Measurements from ENCODE around the gene ZIC4.

Gene ZIC4

DNA sequence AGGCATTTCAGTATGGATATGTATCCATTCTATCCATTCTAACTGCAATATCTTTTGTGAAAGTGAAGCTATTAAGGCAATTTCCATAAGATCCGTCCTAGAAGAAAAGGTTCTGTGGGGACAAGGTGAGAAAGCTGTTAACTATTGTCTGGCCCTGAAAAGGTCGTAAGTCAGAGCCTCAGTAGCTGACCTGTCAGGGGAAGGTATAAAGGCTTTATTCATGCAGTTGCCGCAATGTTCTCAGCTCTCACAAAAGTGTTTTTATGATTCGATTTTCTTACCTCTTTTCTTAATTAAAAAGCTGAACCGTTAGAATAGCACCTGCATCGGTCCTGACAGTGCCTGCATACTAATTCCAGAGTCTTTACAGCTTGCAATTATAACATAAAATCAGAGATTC is 24.7 kb downstream of the ZIC4 start:
- Histone ChIP-seq H3K4me1 (ENCODE audit: control insufficient read depth, insufficient read depth, low read length, poor library complexity, severe bottlenecking) (no peaks in the 10 kb centered on the region), H3K9me3 (ENCODE audit: control insufficient read depth, low read length) (no peaks in the 10 kb centered on the region), H3K4me3 (ENCODE audit: insufficient read depth, low read depth, low read length, poor library complexity, severe bottlenecking) (no peak overlapping the region), H3K27me3 (replicated peaks; ENCODE audit: control insufficient read depth, insufficient read depth, low read length, poor library complexity, severe bottlenecking) (peaks cover 39% of the 10 kb centered on the region), H3K27ac (ENCODE audit: insufficient read depth, low read length, poor library complexity, severe bottlenecking) (no peak overlapping the region), H3K36me3 (ENCODE audit: control insufficient read depth, insufficient read depth, low read length) (no peaks in the 10 kb centered on the region)
- DNase-seq, result no peak

GRCh38 chr3:147380977-147381376 is 25.4 kb downstream of the ZIC4 start:
- DNase-seq, result no peak
- H3K27ac ChIP-seq (ENCODE audit: insufficient read depth, low read length, poor library complexity, severe bottlenecking), result no peak overlapping the region
- H3K9me3 ChIP-seq (ENCODE audit: control insufficient read depth, low read length), result no peaks in the 10 kb centered on the region
- H3K27me3 ChIP-seq (replicated peaks; ENCODE audit: control insufficient read depth, insufficient read depth, low read length, poor library complexity, severe bottlenecking), result peaks cover 37% of the 10 kb centered on the region
- no peaks in the 10 kb centered on the region for H3K4me1 ChIP-seq (ENCODE audit: control insufficient read depth, insufficient read depth, low read length, poor library complexity, severe bottlenecking)
- no peak overlapping the region for H3K4me3 ChIP-seq (ENCODE audit: insufficient read depth, low read depth, low read length, poor library complexity, severe bottlenecking)
- H3K36me3 ChIP-seq (ENCODE audit: control insufficient read depth, insufficient read depth, low read length), result no peaks in the 10 kb centered on the region

DNA sequence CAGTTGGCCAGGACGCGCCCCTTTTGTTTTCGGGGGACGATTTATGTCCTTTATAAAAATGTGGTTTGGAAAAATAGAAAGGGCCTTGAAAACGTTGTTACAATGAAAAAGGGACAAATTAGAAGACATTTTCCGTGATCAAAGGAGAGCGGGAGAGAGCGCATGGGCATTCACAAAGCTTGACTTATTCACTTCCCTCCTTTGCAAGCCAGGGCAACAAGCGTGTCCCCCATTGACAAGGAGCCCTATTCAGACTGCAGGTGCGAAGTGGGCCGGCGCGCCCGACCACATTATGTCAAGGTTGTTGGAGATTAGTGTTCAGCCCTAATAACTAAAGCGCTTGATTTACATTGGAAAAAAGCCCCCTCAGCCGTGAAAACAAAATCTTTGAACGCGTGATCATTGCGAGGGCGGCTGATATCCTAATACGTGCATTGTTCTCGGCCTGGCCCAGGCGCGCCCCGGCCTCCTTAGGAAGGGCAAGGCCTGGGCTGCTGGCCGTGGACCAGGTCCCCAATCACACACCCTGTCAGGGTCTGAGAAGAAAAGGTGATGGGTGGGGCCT is 25.9 kb downstream of the ZIC4 start:
- Histone ChIP-seq H3K9me3 (ENCODE audit: control insufficient read depth, low read length) (no peaks in the 10 kb centered on the region), H3K36me3 (ENCODE audit: control insufficient read depth, insufficient read depth, low read length) (no peaks in the 10 kb centered on the region), H3K27ac (ENCODE audit: insufficient read depth, low read length, poor library complexity, severe bottlenecking) (no peak overlapping the region), H3K27me3 (replicated peaks; ENCODE audit: control insufficient read depth, insufficient read depth, low read length, poor library complexity, severe bottlenecking) (peaks cover 33% of the 10 kb centered on the region), H3K4me1 (ENCODE audit: control insufficient read depth, insufficient read depth, low read length, poor library complexity, severe bottlenecking) (no peaks in the 10 kb centered on the region), H3K4me3 (ENCODE audit: insufficient read depth, low read depth, low read length, poor library complexity, severe bottlenecking) (no peak overlapping the region)
- DNase-seq, result no peak

GRCh38 chr3:147379651-147380050 is 26.7 kb downstream of the ZIC4 start:
- H3K27ac ChIP-seq (ENCODE audit: insufficient read depth, low read length, poor library complexity, severe bottlenecking), result no peak overlapping the region
- no peak for DNase-seq
- H3K27me3 ChIP-seq (replicated peaks; ENCODE audit: control insufficient read depth, insufficient read depth, low read length, poor library complexity, severe bottlenecking), result peaks cover 25% of the 10 kb centered on the region
- no peaks in the 10 kb centered on the region for H3K4me1 ChIP-seq (ENCODE audit: control insufficient read depth, insufficient read depth, low read length, poor library complexity, severe bottlenecking)
- no peaks in the 10 kb centered on the region for H3K36me3 ChIP-seq (ENCODE audit: control insufficient read depth, insufficient read depth, low read length)
- H3K9me3 ChIP-seq (ENCODE audit: control insufficient read depth, low read length), result no peaks in the 10 kb centered on the region
- H3K4me3 ChIP-seq (ENCODE audit: insufficient read depth, low read depth, low read length, poor library complexity, severe bottlenecking), result no peak overlapping the region

DNA sequence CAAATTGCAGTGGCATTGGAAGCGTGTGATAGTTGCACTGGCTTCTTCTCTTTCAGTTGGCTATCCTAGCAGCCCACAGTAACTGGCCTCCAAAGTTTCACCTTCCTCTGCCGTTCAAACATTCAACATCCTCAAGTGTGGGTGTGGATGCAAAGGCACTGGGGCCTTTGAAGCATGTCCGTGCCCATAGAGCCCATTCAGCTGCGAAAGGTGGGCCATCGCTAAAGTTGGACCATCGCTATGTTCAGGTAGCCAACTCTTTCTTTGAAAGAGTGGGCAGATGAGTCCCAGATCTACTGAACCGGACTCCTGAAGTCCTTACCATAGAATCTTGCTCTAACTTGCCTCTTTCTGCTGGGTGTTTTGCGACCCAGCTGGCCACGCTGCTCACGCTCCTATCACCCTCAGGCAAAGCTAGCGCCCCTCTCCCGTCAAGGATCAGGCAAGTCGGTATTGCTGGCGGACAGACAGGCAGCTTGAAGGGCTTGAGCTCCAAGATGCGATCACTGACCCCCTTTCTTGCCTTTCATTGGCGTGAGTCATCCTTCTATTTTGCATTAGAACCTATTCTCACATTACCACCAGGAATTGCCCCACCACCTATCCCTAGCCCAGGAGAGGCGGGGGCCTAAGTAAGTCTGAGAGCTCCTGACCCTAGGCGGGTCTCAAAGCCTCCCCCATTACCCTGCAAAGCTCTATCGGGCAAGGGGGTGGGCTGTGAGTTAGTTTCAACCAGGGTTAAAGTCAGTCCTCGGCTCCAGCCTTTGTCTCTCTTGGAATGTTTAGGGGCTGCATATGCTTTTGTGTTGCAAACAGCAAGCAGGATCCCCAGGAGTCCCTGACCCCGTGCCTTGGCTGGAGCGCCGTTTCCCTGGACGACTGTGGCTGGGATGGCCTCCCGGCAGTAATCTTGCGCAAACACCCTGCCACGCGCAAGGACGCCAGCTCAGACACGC is 28.7 kb downstream of the ZIC4 start:
- no peak overlapping the region for H3K4me3 ChIP-seq (ENCODE audit: insufficient read depth, low read depth, low read length, poor library complexity, severe bottlenecking)
- no peak for DNase-seq
- H3K27me3 ChIP-seq (replicated peaks; ENCODE audit: control insufficient read depth, insufficient read depth, low read length, poor library complexity, severe bottlenecking), result peaks cover 21% of the 10 kb centered on the region
- H3K9me3 ChIP-seq (ENCODE audit: control insufficient read depth, low read length), result no peaks in the 10 kb centered on the region
- no peak overlapping the region for H3K27ac ChIP-seq (ENCODE audit: insufficient read depth, low read length, poor library complexity, severe bottlenecking)
- no peaks in the 10 kb centered on the region for H3K4me1 ChIP-seq (ENCODE audit: control insufficient read depth, insufficient read depth, low read length, poor library complexity, severe bottlenecking)
- H3K36me3 ChIP-seq (ENCODE audit: control insufficient read depth, insufficient read depth, low read length), result no peaks in the 10 kb centered on the region

- no peak overlapping the region for H3K27ac ChIP-seq (ENCODE audit: insufficient read depth, low read length, poor library complexity, severe bottlenecking)
- no peak for DNase-seq
- no peaks in the 10 kb centered on the region for H3K36me3 ChIP-seq (ENCODE audit: control insufficient read depth, insufficient read depth, low read length)
- no peak overlapping the region for H3K4me3 ChIP-seq (ENCODE audit: insufficient read depth, low read depth, low read length, poor library complexity, severe bottlenecking)
- no peaks in the 10 kb centered on the region for H3K4me1 ChIP-seq (ENCODE audit: control insufficient read depth, insufficient read depth, low read length, poor library complexity, severe bottlenecking)
- no peaks in the 10 kb centered on the region for H3K9me3 ChIP-seq (ENCODE audit: control insufficient read depth, low read length)
- H3K27me3 ChIP-seq (replicated peaks; ENCODE audit: control insufficient read depth, insufficient read depth, low read length, poor library complexity, severe bottlenecking), result peaks cover 17% of the 10 kb centered on the region
These were observed 33.0 kb downstream of the ZIC4 start for GRCh38 chr3:147373301-147373700.

GRCh38 chr3:147372525-147373027 is 33.8 kb downstream of the ZIC4 start:
- H3K9me3 ChIP-seq (ENCODE audit: control insufficient read depth, low read length), result no peaks in the 10 kb centered on the region
- no peak overlapping the region for H3K4me3 ChIP-seq (ENCODE audit: insufficient read depth, low read depth, low read length, poor library complexity, severe bottlenecking)
- H3K27me3 ChIP-seq (replicated peaks; ENCODE audit: control insufficient read depth, insufficient read depth, low read length, poor library complexity, severe bottlenecking), result peaks cover 12% of the 10 kb centered on the region
- no peaks in the 10 kb centered on the region for H3K4me1 ChIP-seq (ENCODE audit: control insufficient read depth, insufficient read depth, low read length, poor library complexity, severe bottlenecking)
- no peak for DNase-seq
- H3K36me3 ChIP-seq (ENCODE audit: control insufficient read depth, insufficient read depth, low read length), result no peaks in the 10 kb centered on the region
- H3K27ac ChIP-seq (ENCODE audit: insufficient read depth, low read length, poor library complexity, severe bottlenecking), result no peak overlapping the region

GRCh38 chr3:147371771-147372340 is 34.5 kb downstream of the ZIC4 start:
- no peak for DNase-seq
- H3K27me3 ChIP-seq (replicated peaks; ENCODE audit: control insufficient read depth, insufficient read depth, low read length, poor library complexity, severe bottlenecking), result peaks cover 7% of the 10 kb centered on the region

DNA sequence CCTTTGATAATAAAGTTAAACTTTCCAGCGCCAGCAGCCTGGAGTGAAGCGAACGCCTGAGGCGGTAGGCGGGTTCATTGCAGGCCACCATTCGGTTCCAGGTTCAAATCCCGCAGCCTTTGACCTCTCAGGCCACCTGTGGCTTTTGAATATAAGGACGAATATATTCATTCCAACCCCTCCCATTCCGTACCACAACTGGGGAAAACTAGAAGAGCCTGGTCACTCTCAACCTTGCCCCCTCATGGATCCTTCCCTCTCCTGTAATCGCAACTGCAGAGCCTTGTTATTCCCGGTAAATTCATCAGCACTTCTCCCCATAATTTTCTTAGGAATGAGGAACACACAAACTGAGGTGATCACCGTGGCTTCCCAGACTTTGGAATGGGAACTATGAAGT is 35.2 kb downstream of the ZIC4 start:
- no peak overlapping the region for H3K27ac ChIP-seq (ENCODE audit: insufficient read depth, low read length, poor library complexity, severe bottlenecking)
- no peaks in the 10 kb centered on the region for H3K4me1 ChIP-seq (ENCODE audit: control insufficient read depth, insufficient read depth, low read length, poor library complexity, severe bottlenecking)
- DNase-seq, result no peak
- H3K9me3 ChIP-seq (ENCODE audit: control insufficient read depth, low read length), result no peaks in the 10 kb centered on the region
- H3K27me3 ChIP-seq (replicated peaks; ENCODE audit: control insufficient read depth, insufficient read depth, low read length, poor library complexity, severe bottlenecking), result peaks cover 7% of the 10 kb centered on the region
- no peak overlapping the region for H3K4me3 ChIP-seq (ENCODE audit: insufficient read depth, low read depth, low read length, poor library complexity, severe bottlenecking)
- no peaks in the 10 kb centered on the region for H3K36me3 ChIP-seq (ENCODE audit: control insufficient read depth, insufficient read depth, low read length)

More at GRCh38 chr3:147371771-147372340, 34.5 kb downstream of the ZIC4 start:
- Histone ChIP-seq H3K36me3 (ENCODE audit: control insufficient read depth, insufficient read depth, low read length) (no peaks in the 10 kb centered on the region), H3K27ac (ENCODE audit: insufficient read depth, low read length, poor library complexity, severe bottlenecking) (no peak overlapping the region), H3K4me1 (ENCODE audit: control insufficient read depth, insufficient read depth, low read length, poor library complexity, severe bottlenecking) (no peaks in the 10 kb centered on the region), H3K4me3 (ENCODE audit: insufficient read depth, low read depth, low read length, poor library complexity, severe bottlenecking) (no peak overlapping the region), H3K9me3 (ENCODE audit: control insufficient read depth, low read length) (no peaks in the 10 kb centered on the region)

GRCh38 chr3:147370349-147370748 is 36.0 kb downstream of the ZIC4 start:
- Histone ChIP-seq H3K27me3 (replicated peaks; ENCODE audit: control insufficient read depth, insufficient read depth, low read length, poor library complexity, severe bottlenecking) (peaks cover 7% of the 10 kb centered on the region), H3K4me3 (ENCODE audit: insufficient read depth, low read depth, low read length, poor library complexity, severe bottlenecking) (no peak overlapping the region), H3K4me1 (ENCODE audit: control insufficient read depth, insufficient read depth, low read length, poor library complexity, severe bottlenecking) (no peaks in the 10 kb centered on the region), H3K36me3 (ENCODE audit: control insufficient read depth, insufficient read depth, low read length) (no peaks in the 10 kb centered on the region), H3K27ac (ENCODE audit: insufficient read depth, low read length, poor library complexity, severe bottlenecking) (no peak overlapping the region), H3K9me3 (ENCODE audit: control insufficient read depth, low read length) (no peaks in the 10 kb centered on the region)
- no peak for DNase-seq

Data from effector memory CD4-positive, alpha-beta T cell (primary cell).